HCT116 (cell line): ENCODE data around the gene ELMOD1.

ENCODE experiments used
- EGR1 ChIP-seq: IDR thresholded peaks from 2 replicates; pipeline ENCODE4 v1.6.1; 2012; ENCODE audit warnings: low read depth
- ELF1 ChIP-seq: IDR thresholded peaks from 2 replicates; pipeline ENCODE4 v1.6.1; 2012; ENCODE audit warnings: low read depth, borderline replicate concordance
- EZH2 ChIP-seq: fragments of 200-600 bp; sonication (generic); IDR thresholded peaks from 2 replicates; pipeline ENCODE4 v1.6.1; 2017; ENCODE audit warnings: antibody characterized with exemption, mixed run types
- EZH2phosphoT487 ChIP-seq: fragments of 200-600 bp; IDR thresholded peaks from 2 replicates; pipeline ENCODE4 v1.6.1; 2018; ENCODE audit warnings: antibody characterized with exemption, borderline replicate concordance
- POLR2A ChIP-seq: IDR thresholded peaks from 2 replicates; pipeline ENCODE4 v1.7.0; 2011; ENCODE audit warnings: borderline replicate concordance; ENCODE audit not compliant: insufficient read depth, insufficient read length; ENCODE audit errors: extremely low read depth
- POLR2AphosphoS5 ChIP-seq: IDR thresholded peaks from 2 replicates; pipeline ENCODE4 v1.6.1; 2011; ENCODE audit warnings: mild to moderate bottlenecking, low read depth, low read length, moderate library complexity
- RAD21 ChIP-seq: IDR thresholded peaks from 2 replicates; pipeline ENCODE4 v1.6.1; 2012; ENCODE audit warnings: low read depth, mild to moderate bottlenecking
- SIN3A ChIP-seq: IDR thresholded peaks from 2 replicates; pipeline ENCODE4 v1.6.1; 2012; ENCODE audit warnings: low read depth
- SP1 ChIP-seq: IDR thresholded peaks from 2 replicates; pipeline ENCODE4 v1.6.1; 2012; ENCODE audit warnings: low read depth
- YY1 ChIP-seq: IDR thresholded peaks from 2 replicates; pipeline ENCODE4 v1.6.1; 2011; ENCODE audit warnings: low read length, low read depth, moderate library complexity, mild to moderate bottlenecking; ENCODE audit not compliant: insufficient replicate concordance; ENCODE audit errors: extremely low read depth
- TF ChIP-seq, protein P1 (sequence below), 3 experiments: fragments of 200-600 bp in 1 of 3; sonication (generic) in 1 of 3; IDR thresholded peaks in 2 of 3; conservative IDR thresholded peaks in 1 of 3; 2 replicates each; pipeline ENCODE4 v1.5.1; 2012 to 2017; ENCODE audit warnings: low read depth in 2 of 3, low read length in 2 of 3, antibody characterized with exemption in 1 of 3, borderline replicate concordance in 1 of 3, control low read depth in 1 of 3, mild to moderate bottlenecking in 1 of 3, mixed read lengths in 1 of 3, mixed run types in 1 of 3, moderate library complexity in 1 of 3; ENCODE audit not compliant: insufficient read depth in 1 of 3
- TF ChIP-seq, protein P2 (sequence below): IDR thresholded peaks from 2 replicates; pipeline ENCODE4 v1.6.1; 2012

DNA sequence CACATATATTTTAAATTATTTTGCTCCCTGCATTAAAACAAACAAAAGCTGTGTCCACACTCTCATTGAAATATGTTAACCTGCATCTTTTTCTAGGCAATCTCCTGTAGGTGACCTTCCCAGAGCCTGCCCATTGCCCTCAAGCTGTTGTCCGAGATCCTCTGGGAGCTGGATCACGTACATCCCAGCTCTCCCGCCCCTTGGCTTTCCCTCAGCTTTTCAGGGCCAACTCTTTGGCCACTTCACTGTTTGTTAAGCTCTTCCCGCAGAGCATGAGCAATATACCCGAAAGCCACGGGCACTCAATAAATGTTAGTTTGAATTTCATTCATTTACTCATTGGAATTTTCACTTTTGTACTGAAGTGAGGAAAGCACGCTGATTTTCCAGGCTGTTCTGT, 32.2 kb downstream of the ELMOD1 start:
- TF ChIP-seq EZH2 (no peak), SIN3A (no peak), EGR1 (no peak), EZH2phosphoT487 (no peak), ELF1 (no peak), YY1 (no peak), POLR2A (no peak), SP1 (no peak), RAD21 (no peak), POLR2AphosphoS5 (no peak)
- TF ChIP-seq, protein P1, sequence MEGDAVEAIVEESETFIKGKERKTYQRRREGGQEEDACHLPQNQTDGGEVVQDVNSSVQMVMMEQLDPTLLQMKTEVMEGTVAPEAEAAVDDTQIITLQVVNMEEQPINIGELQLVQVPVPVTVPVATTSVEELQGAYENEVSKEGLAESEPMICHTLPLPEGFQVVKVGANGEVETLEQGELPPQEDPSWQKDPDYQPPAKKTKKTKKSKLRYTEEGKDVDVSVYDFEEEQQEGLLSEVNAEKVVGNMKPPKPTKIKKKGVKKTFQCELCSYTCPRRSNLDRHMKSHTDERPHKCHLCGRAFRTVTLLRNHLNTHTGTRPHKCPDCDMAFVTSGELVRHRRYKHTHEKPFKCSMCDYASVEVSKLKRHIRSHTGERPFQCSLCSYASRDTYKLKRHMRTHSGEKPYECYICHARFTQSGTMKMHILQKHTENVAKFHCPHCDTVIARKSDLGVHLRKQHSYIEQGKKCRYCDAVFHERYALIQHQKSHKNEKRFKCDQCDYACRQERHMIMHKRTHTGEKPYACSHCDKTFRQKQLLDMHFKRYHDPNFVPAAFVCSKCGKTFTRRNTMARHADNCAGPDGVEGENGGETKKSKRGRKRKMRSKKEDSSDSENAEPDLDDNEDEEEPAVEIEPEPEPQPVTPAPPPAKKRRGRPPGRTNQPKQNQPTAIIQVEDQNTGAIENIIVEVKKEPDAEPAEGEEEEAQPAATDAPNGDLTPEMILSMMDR (IDR thresholded peaks at IDR 0.05 in 2 of 3, conservative IDR thresholded peaks at IDR 0.05 in 1 of 3; ENCODE audit: borderline replicate concordance in 1 of 3, insufficient read depth in 1 of 3, low read depth in 2 of 3, low read length in 2 of 3) = no peak
- TF ChIP-seq, protein P2, sequence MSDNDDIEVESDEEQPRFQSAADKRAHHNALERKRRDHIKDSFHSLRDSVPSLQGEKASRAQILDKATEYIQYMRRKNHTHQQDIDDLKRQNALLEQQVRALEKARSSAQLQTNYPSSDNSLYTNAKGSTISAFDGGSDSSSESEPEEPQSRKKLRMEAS = no peak
